Measurements from ENCODE around the gene COL10A1. TPM values are rescaled to one million over a fixed set of nuclear protein-coding genes. Genes with fewer than 3 reads are reported as not detected.
"Not testable (repeated sequence)": the region's sequence is repeated elsewhere in the genome, so short reads cannot be mapped to it uniquely, and the experiment has no call there.

COL10A1 gene
- total RNA-seq, 1 donor from 2014 or later: not detected

- ATAC-seq (ENCODE audit: poor library complexity); DNase-seq; intact Hi-C loops (cut with DNase I): not testable (repeated sequence)
Measured at GRCh38 chr6:116096048-116096759, 29.7 kb downstream of the COL10A1 start.

DNA sequence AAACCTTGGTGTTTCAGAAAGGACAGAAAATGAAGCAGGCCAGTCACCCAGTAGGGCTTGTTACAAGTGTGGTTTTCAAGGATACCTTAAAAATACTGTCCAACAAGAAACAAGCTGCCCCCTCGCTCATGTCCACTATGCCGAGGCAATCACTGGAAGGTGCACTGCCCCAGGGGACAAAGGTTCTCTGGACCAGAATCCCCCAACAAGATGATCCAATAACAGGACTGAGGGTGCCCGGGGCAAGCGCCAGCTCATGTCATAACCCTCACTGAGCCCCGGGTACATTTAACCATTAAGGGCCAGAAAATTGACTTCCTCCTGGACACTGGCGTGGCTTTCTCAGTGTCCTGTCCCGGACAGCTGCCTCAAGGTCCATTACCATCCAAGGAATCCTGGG is 31.9 kb downstream of the COL10A1 start:
- DNase-seq (no peak), ATAC-seq (ENCODE audit: poor library complexity) (no peak)
- intact Hi-C loops (cut with DNase I): loop anchor here (2.0 kb wide), 1 partner anchor 81 kb away; no protein-coding TSS in a partner anchor

DNA sequence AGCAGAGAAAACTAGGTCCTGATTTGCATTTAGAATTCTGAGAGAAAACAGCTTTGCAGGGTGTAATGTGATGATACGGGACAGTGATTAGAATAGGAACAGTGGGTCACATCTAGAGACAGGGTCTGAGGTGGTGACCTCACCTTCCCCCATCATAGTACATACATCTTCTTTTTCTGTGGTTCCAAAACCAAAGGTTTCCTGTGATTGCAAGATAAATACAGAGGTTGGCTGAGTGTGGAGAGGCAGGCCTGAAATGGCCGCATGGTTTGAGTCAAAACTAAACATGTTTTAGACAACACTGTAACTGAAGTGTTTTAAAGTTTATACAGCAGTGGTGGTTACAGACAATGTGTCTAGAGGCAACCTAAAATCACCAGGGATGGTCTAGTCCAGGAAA is 35.7 kb downstream of the COL10A1 start:
- intact Hi-C loops (cut with DNase I): no loop called here
- ATAC-seq (ENCODE audit: poor library complexity) (no peak), DNase-seq (no peak)

GRCh38 chr6:116088946-116089345 is 37.0 kb downstream of the COL10A1 start:
- ATAC-seq (ENCODE audit: poor library complexity) (no peak), DNase-seq (no peak)
- intact Hi-C loops (cut with DNase I): no loop called here

GRCh38 chr6:116087437-116088027 is 38.4 kb downstream of the COL10A1 start:
- no peak for DNase-seq
- ATAC-seq (ENCODE audit: poor library complexity): no peak
- intact Hi-C loops (cut with DNase I): no loop called here

GRCh38 chr6:116084284-116084683 is 41.6 kb downstream of the COL10A1 start:
- intact Hi-C loops (cut with DNase I): no loop called here
- no peak for DNase-seq
- no peak for ATAC-seq (ENCODE audit: poor library complexity)

GRCh38 chr6:116083052-116083451 is 42.9 kb downstream of the COL10A1 start:
- intact Hi-C loops (cut with DNase I): no loop called here

DNA sequence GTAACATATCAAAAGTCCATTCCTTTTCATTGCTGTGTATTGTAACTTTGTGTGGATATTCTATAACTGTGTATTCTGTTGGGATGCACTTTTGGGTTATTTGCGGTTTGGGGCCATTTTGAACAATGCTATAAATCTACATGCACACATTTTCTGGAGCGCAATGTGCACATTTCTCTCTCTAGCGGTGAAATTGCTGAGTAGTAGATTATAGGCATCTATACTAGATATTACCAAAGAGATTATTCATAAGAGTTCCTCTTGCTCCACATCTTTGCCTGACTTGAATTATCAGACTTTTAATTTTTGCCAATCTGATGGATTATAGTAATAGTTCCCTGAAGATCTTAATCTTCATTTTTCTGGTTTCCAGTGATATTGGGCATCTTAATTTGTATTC is 47.0 kb downstream of the COL10A1 start:
- intact Hi-C loops (cut with DNase I): no loop called here
- ATAC-seq (ENCODE audit: poor library complexity) (no peak), DNase-seq (no peak)

More at GRCh38 chr6:116083052-116083451, 42.9 kb downstream of the COL10A1 start:
- DNase-seq: no peak
- no peak for ATAC-seq (ENCODE audit: poor library complexity)

GRCh38 chr6:116078522-116078921 is 47.4 kb downstream of the COL10A1 start:
- ATAC-seq (ENCODE audit: poor library complexity): no peak
- intact Hi-C loops (cut with DNase I): no loop called here
- no peak for DNase-seq

DNA sequence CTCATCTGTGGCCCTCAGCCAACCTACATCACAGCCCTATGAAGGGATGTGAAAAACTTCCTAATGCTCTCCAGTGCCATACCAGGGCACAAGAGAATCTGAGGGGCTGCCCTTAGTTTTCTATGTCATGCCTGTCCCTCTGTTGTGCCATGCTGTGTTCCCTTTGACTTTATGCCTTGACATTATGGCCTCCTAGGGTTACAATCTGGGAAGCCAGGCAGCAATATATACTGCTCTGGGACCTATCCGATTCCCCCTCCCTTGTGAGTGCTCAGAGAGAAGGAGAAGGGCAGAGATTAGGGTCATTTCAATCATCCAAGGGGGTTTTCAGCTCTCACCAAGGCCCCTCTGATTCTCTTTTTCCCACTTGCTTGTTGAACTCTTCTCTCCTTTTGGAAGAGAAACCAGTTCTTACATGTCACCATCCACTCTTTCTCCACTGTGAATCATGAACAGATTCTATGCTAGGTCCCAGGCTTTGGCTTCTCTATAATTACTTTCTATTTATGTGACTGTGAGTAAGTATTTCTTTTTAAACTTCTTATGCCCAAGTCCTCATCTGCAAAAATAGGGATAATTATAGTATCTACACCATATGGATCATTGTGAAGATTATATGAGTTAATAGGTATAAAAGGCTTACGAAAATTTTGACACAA is 51.1 kb downstream of the COL10A1 start:
- DNase-seq: no peak
- ATAC-seq (ENCODE audit: poor library complexity): no peak
- intact Hi-C loops (cut with DNase I): no loop called here

GRCh38 chr6:116073765-116074440 is 52.0 kb downstream of the COL10A1 start:
- no peak for DNase-seq
- intact Hi-C loops (cut with DNase I): no loop called here
- no peak for ATAC-seq (ENCODE audit: poor library complexity)

GRCh38 chr6:116072368-116072767 is 53.6 kb downstream of the COL10A1 start:
- ATAC-seq (ENCODE audit: poor library complexity) (no peak), DNase-seq (no peak)
- intact Hi-C loops (cut with DNase I): no loop called here

GRCh38 chr6:116070616-116071389 is 55.1 kb downstream of the COL10A1 start:
- intact Hi-C loops (cut with DNase I): no loop called here
- ATAC-seq (ENCODE audit: poor library complexity) (no peak), DNase-seq (no peak)

- intact Hi-C loops (cut with DNase I): no loop called here
Measured at GRCh38 chr6:116070101-116070500, 55.8 kb downstream of the COL10A1 start.

More at GRCh38 chr6:116070101-116070500, 55.8 kb downstream of the COL10A1 start:
- DNase-seq (no peak), ATAC-seq (ENCODE audit: poor library complexity) (no peak)

Other genes starting within 250 kb of the COL10A1 start
- 7.5 TPM for gene FRK, start 65.2 kb downstream of the COL10A1 start, total RNA-seq
- gene NT5DC1, start 25.3 kb downstream of the COL10A1 start, total RNA-seq: 56.4 TPM
- gene TSPYL4, start 127.9 kb upstream of the COL10A1 start, total RNA-seq: 26.0 TPM
- 70.3 TPM for gene TSPYL1, start 153.8 kb upstream of the COL10A1 start, total RNA-seq
- gene DSE, start 244.8 kb upstream of the COL10A1 start, total RNA-seq: 10.2 TPM